ENCODE data around the gene LORICRIN.

LORICRIN gene, protein sequence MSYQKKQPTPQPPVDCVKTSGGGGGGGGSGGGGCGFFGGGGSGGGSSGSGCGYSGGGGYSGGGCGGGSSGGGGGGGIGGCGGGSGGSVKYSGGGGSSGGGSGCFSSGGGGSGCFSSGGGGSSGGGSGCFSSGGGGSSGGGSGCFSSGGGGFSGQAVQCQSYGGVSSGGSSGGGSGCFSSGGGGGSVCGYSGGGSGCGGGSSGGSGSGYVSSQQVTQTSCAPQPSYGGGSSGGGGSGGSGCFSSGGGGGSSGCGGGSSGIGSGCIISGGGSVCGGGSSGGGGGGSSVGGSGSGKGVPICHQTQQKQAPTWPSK

DNA sequence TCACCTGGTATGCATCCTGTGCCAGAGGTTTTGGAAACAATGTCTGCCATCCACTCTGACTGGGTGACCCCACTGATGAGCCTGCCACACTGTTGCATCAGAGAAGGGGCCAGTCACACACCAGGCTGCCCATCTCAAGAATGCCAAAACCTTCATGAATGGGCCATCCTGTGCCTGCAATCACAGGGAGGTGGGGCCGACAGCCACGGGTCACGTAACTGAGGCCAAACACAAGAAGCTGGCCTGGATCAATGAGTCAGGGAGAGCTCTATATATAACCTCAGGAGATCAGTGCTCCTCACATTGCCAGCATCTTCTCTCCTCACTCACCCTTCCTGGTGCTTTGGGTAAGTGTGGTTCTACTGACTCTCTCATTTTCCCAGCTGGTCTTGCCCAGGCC, at the start of gene LORICRIN:
Gene LORICRIN, plus strand, starts transcription at position 301 of the 400 bp plus-strand sequence. CDS start 1,263 bp downstream, outside the sequence.
- no peak for DNase-seq

DNA sequence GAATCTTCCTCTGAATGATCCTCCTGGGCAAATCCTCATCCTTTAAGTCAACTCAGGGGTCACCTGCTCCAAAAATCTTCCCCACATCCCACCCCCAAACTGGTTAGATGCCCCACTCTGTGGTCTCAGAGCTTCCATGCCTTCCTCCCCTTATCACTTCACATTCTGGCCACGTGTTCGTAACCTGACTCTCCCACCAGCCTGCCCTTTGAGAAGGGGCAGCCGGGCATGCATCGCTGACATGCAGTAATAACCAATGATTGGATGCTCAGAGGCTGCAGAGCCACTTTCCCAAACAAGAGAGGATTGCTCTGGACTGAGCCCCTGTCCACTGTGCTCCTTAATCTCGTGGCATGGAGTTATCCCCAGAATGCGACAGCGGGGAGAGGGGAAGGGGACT, 49.3 kb upstream of the LORICRIN start:
- no peak for DNase-seq

DNA sequence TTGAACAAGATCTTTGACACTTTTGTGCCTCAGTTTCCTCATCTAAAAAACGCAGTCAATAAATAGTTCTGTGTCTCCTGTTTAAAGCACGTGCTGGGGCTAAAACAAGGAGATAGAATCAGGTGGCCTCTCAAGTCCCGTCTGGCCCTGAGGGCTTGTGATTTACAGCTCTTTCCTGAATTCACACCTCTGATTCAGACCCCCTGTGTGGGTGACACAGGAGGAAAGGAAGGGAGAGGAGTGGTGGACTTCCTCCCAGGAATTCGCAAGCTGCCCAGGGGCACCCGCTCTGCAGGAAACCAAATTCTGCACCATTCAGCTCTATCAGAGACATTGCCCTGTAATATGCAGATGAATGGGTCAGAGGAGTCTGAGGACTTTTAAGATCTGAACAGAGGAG, 47.3 kb upstream of the LORICRIN start:
- no peak for DNase-seq

DNA sequence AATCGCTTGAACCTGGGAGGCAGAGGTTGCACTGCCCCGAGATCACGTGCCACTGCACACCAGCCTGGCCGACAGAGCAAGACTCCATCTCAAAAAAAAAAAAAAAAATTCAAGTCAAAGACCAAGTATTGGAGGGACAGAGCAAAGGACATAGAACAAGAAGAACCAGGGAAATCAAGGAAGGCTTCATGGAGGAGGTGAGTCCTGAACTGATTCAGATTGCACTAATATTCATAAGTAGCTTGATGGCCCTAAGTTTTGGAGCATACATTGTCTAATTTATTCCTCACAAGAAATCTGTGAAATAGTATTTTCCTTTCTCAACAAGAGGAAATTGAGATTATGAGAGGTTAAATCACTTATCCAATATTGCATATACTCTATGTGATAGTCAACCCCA, 46.0 kb upstream of the LORICRIN start:
- no peak for DNase-seq

DNA sequence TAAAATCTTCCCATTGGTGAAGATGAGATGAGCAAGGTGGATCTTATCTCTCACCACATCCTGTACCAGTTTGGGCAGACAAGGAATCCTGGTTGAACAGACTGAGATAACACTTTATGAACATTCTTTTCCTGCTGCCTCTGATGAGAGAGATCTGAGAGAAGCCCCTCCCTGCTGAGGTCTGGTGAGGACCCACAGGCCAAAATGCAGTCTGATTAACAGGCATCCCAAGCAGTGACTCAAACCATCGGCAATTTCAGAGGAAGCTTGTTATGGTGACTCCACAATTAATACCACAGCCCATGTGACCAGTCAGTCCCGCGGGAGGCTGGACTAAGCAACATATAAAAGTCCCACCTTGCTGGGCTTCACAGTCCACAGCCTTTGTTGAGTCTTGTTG, 42.3 kb upstream of the LORICRIN start, which contains the start of gene PRR9:
Gene PRR9, plus strand, starts transcription at position 373 of the 400 bp plus-strand sequence. CDS start 561 bp downstream, outside the sequence.
- no peak for DNase-seq

DNA sequence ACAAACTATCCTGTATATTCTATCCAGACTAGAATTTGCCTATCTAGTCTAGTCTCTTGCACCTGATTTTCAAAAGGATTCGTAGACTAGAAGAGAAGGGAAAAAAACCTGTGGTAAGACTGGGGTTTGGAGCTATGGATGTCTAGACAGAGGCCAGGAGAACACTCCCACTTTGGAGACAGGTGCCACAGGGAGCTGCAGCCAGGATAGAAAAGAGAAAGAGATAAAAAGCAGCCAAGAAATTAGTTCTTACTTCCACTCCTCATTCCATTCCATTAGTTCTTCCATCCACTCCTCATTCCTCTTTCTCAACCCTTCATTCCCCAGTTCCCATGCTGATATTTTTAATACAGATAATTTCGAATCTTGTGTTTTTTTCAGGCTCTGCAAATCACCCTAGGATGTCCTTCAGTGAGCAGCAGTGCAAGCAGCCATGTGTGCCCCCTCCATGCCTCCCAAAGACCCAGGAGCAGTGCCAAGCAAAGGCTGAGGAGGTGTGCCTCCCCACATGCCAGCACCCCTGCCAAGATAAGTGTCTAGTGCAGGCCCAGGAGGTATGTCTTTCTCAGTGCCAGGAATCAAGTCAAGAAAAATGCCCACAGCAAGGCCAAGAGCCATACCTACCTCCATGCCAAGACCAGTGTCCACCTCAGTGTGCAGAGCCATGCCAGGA, 41.6 kb upstream of the LORICRIN start:
- DNase-seq = no peak

DNA sequence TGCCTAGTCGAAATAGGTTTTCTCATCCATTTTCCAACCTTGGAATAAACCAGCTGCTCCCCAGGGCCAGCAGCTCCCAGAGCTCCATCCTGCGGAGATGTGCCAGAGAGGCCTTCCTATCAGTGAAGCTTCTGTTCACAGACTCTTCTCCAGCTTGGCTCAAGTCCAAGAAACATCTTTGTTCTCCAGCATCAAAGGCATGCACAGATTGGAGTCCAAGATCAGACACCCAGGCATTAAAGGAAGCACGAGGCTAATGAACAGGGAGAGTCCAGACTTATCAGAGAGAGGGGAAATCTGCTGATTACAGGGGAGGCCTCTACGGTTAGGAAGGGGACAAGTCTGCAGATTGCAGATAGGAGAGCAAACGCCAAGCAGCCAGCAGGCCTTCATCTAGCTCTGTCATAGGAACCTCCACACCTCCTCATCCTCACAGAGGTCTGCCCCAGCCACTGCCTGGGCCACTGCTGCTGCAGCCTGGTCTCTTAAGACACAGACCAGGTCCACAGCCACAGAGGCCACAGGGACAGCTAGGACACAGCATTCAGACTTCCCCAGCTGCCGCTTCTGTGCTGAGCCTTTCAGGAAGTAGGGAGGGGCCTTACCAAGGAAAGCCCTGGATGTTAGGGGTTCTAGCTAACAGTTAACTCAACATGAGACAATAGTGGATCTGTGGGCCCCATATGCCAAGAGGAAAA, 38.7 kb upstream of the LORICRIN start:
- no peak for DNase-seq

DNA sequence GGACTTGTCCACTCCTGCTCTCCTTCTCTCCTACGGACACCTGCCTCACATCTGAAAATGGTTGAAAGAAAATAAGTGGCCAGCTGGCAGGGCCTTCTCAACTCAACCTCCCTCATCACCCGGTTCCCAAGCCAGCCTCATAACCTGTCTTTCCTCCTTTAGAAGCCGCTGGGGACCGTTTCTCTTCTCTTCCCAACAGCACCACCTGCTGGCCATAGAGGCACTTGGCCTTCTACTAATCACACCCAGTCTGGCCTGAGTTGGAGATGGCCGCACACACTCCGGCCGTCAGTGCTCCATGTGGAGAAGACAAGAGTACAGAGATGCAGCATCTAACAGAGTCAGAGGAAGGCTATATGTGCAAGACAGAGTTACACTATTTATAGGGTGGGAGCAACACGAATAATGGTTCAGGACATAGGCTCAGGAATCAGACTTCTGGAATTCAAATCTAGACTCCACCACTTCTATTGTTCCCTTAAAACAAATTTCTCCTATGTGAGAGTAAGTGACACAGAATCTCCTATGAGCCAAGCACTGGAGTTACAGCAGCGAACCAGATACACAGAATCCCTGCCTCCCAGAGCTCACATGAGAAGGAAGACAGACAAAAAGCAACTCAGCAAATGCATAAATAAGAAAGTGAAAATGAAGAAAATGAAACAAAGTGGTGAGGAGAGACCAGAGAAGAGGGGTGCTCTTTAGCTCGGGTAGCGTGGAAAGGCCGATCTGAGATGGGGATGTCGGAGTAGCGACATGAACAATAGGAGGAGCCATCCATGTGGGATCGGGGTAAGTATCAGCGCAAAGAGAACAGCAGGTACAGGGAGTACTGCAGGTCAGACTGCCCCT, 36.2 kb upstream of the LORICRIN start:
- peak; percentile 52 for DNase-seq

DNA sequence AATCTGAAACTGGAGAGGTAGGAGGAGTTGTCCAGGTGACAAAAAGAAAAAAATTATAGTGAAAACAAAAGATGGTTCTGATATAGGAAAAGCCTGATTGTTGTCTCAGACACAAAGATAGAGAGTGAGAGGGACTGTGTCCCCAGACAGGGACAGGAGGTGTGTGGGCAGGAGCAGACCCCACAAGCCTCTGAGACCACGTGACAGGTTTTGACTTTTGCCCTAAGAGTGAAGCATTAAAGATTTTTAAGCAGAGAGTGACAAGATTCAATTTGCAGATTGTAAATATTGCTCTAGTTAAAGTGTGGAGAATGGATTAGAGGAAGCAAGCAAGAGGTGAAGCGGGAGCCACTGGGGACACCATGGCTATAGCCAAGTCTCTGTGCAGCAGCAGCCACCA, 31.7 kb upstream of the LORICRIN start:
- no peak for DNase-seq

DNA sequence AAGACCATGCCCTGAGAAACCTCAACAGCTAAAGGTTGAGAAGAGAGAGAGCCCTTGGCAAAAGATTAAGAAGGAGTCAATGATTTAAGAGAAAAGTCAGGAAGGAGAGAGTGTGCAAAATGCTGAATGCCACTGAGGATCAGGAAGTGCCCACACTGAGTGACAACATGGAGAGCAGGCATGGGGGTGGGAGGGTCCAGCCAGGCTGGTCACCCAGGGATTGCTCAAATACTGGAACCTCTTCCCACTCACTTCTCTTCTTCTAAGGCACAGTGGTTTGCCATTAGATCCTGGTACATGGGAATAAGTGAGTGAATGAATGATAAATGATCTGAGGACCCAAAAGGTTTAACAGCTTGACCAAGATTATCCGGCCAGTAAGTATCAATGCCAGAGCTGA, 31.0 kb upstream of the LORICRIN start:
- DNase-seq = no peak

DNA sequence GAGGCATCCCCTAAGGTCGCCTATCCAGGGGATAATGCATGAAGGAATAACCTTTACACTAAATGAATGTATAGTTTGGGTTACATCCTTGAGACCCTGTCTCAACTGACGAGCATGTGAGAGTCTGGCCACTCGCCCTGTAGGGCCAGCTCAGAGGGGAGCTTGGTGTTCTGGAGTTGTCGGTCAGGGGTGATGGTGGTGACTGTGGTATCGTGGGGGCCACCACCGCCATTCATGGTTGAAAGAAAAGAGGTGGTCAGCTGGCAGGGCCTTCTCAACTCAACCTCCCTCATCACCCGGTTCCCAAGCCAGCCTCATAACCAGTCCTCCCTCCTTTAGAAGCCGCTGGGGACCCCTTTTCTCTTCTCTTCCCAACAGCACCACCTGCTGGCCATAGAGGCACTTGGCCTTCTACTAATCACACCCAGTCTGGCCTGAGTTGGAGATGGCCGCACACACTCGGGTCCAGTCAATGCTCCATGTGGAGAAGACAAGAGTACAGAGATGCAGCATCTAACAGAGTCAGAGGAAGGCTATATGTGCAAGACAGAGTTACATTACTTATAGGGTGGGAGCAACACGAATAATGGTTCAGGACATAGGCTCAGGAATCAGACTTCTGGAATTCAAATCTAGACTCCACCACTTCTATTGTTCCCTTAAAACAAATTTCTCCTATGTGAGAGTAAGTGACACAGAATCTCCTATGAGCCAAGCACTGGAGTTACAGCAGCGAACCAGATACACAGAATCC, 30.2 kb upstream of the LORICRIN start:
- peak; percentile 13 for DNase-seq

DNA sequence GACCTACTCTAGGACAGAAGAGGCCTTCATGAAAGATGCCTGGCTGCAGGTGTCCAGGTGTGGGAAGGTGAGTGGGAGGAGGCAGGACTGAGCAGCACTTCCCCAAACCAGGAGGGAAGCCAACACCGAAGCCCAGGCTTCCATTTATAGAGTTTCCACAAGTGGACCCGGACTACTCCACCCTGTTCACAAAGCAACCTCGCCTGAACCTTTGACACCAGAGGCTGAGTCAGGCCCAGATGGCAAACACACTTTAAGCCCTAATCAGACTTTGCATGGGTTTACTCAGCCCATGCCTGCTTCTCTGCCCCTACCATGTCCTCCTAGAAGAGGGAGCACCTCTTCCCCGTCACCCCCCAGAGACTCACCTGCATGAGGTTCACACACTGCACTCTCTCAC, 28.1 kb upstream of the LORICRIN start:
- DNase-seq = no peak

DNA sequence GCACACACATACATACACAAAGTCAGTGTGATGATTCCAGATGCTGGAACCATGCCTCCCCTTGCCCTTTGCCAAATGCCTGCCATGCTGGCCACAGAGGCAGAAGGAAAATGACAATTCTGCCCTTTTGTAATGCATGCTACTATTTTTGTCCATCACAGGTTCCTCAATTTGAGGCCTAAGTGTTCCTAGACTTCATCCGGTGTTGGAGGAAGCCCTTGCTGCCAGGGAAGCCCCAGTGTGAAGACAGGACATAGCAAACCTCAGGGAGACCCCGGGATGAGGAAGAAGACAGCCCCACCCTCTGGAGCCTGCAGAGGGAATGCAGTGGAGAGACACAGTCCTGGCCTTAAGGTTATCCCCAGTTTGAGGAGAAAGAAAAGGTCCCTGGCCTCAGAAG, 27.7 kb upstream of the LORICRIN start:
- no peak for DNase-seq

DNA sequence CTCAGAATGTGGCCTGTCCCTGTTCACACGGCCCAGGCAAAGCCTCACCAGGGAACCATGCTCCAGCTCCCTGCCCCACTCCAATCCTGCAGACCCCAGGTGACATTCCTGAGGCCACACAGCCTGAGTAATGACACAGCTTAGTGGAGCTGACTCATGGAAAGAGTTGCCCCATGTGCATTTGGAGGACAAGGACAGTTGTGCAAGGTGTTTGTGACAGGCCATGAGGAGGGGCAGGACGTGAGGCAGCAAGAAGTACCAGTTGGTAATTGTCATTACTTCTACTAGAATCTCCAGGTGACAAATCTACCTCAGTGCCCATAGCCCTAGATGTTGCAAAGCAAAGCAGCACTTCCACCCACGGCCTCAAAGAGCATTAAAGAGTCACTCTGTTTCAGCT, 26.9 kb upstream of the LORICRIN start:
- no peak for DNase-seq

DNA sequence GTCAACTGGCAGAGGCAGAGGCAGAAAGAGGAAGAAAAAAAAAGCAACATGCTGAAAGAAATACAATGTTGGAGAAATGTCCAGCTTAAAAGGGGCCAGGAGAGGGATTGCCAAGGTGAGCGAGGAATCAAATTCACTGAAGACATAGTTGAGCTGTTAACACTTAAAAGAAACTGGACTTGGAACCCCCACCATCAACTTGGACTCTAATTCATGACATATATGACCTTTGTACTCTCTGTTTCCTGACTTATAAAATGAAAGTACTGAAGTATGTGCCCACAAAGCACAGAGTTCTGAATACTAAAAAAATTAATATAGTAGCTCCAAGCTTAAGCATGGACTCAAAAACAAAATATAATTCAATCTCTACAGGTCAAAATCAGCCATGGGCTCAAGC, 26.0 kb upstream of the LORICRIN start:
- no peak for DNase-seq

DNA sequence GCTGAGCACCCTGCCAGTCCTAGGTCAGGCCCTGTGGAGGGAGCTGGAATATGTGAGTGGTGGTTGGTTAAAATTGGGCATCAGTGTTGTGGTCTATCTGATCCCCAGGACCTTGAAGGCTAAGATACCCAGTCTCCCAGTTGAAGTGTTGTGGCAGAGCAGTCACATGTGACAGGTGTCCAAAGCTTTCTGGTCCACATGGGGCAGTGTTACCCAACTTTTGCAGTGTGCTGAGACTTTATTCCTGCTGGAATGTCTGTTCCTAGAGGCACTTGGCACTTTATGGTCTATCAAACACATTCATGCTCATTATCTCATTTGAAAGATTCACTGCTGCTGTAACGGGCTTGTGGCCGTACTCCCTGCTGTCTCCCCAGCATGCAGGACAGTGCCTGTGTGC, 21.0 kb upstream of the LORICRIN start:
- DNase-seq = no peak

DNA sequence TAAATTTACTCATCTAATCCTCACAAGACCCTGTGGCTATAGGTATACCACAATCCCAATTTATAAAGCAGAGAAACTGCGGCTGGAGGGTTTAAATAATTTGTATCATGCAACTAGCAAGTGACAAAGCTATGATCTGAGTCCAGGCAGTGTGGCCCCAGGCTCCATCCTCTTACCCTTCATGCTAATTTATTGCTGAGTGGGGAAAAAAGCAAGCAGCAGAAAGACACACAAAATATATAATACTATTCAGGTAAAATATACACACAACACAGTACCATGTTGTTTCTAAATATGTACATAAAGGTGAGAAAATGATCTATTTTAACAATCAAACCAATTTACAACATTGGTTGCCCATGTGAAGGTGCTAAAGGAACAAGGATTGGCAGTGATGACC, 17.3 kb upstream of the LORICRIN start:
- no peak for DNase-seq

DNA sequence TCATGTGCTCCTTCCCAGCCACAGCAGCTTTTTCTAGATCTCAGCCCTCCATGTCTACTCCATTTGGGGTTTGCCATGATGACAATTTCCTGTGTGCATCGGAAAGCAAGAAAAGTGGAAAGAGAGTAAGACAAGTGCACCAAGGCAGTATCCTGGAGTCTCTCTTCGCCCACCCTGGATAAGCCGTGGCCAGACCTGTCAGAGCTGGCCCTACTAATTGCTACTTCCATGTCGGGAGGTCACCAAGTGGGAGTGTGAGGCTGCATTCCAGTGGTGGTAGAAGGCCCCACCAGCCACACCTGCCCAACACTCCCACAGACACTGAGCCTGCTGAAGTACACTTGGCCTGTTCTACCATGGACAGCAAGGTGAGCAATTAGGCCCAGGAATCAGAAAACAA, 14.0 kb upstream of the LORICRIN start:
- DNase-seq = no peak

DNA sequence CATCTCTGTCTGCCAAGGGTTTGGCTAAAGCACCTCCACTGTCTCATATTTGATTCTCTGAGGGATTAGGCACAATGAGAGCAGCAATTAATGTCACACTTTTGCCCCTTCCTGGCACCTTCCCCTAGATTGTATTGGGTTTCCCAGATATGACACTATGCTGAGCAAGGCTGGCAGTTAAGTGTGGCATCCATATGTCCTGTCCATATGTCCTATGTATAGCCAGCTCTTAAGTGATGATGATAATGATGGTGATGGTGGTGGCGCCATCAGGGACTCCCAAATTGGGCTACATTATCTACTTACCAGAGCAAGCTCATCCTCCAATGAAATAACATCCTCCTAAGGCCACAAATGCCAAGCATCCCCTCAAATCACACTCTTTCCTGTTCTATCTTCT, 13.5 kb upstream of the LORICRIN start:
- no peak for DNase-seq

DNA sequence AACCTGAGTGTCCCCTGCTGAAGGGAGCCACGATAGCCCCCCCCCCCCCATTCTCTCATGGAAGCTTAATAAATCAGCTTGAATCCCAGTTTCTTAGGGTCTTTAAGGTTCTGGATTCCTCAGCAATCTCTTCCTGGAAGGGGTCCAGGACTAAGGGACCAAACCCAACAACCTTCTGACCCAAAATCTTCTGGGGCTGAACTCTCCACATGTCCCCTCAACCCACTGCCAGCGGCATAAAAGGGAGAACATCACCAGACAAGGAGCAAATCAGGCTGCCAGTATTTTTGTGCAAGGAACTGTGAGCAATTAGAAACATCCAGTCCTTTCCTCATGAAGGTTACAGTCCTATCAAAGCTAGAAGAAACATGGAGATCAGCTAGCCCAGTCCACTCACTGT, 12.7 kb upstream of the LORICRIN start:
- no peak for DNase-seq

DNA sequence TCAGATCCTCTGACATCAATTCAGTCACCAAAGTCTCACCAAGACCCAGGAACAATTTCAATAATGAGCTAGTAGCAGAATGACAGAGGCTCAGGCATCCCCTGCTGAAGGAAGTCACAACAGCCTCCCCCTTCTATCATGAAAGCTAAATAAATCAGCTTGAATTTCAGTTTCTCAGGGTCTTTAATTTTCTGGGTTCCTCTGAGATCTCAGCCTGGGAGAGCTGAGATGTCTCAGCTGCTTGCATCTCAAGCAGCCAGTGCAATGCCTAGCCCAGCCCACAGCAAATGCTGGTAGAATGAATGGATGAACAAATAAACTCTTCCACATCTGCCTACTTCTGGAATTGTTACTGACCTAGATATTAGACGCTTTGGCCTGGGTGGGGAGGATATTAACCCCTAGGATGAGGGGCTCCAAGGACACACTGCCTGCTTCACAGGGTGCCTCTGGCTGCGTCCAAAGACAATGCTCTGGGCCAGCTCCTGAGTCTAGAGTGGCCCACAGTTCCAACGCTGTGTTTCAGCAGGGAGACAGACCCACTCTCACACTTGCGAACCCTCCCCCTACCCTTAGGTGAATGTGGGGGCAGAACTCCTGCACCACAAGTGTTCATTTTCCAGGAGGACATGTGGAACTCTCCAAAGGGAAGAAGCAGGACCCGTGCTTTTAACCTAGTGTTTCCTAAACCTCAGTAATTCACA, 11.2 kb upstream of the LORICRIN start:
- DNase-seq = no peak

DNA sequence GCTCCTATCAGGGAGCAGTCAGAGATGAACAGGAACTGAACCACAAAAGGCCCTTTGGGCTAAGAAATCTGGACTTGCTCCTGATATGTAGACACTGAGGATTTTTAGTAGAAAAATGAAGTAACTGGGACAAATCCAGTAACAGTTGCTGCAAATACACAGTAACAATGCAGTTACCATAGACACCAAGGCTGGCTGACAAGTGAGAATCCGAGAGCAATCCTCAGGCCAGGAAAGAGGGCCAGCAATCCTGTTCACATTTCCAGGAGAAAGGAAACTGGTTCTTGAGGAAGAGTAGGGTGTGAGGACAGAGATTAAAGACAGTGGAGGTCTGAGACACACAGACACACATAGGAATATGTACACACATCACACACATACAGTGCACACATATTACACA, 9.3 kb upstream of the LORICRIN start:
- DNase-seq = no peak

All from EL (cell line).